ENCODE measurements around the gene GALNT2. TPM values are rescaled to one million over a fixed set of nuclear protein-coding genes. Genes with fewer than 3 reads are reported as not detected.

The GALNT2 gene
- total RNA-seq, 1 experiment from 2014 or later, result 152 TPM

- no peak overlapping the region for H3K27ac ChIP-seq (ENCODE audit: low read length)
- no peak for DNase-seq (ENCODE audit: low read depth, low spot score)
Measured at GRCh38 chr1:230107941-230108340, 40.9 kb downstream of the GALNT2 start.

GRCh38 chr1:230108580-230108979 lies 41.5 kb downstream of the GALNT2 start:
- H3K27me3 ChIP-seq (ENCODE audit: control insufficient read depth, insufficient read depth, low read length), result no peaks in the 10 kb centered on the region
- H3K36me3 ChIP-seq (ENCODE audit: control insufficient read depth, insufficient read depth, low read length), result no peaks in the 10 kb centered on the region
- ChIA-PET CTCF (no interaction called here), POLR2A (no interaction called here)
- no TSS peak for BruUV-seq (replicated peaks)
- no peak overlapping the region for H3K4me3 ChIP-seq (ENCODE audit: low read depth in 2 of 2, low read length in 2 of 2)
- no peaks in the 10 kb centered on the region for H3K9me3 ChIP-seq (ENCODE audit: control insufficient read depth, insufficient read depth, low read depth, low read length)
- peaks cover 54% of the 10 kb centered on the region for H3K4me1 ChIP-seq (ENCODE audit: control insufficient read depth, insufficient read depth, low read length)
- DNase-seq (ENCODE audit: low read depth, low spot score) (no peak), ATAC-seq (no peak)
- no peak overlapping the region for H3K27ac ChIP-seq (ENCODE audit: low read length)
- intact Hi-C loops (cut with micrococcal nuclease; ENCODE audit: unreplicated experiment) (no loop called here), in situ Hi-C loops (cut with HindIII; ENCODE audit: low pct_unique_long_range_greater_than_20kb, low sequenced_read_pairs) (no loop called here)
- TF ChIP-seq TCF7L2 (IDR thresholded peaks at IDR 0.05; ENCODE audit: low read depth, low read length) (no peak), CTCF (IDR thresholded peaks at IDR 0.05) (no peak), POLR2AphosphoS5 (IDR thresholded peaks at IDR 0.05; ENCODE audit: low read depth, low read length) (no peak), SIN3A (IDR thresholded peaks at IDR 0.05; ENCODE audit: borderline replicate concordance, insufficient read depth, low read depth, low read length) (no peak), REST (IDR thresholded peaks at IDR 0.05; ENCODE audit: insufficient read depth in 1 of 2, low read depth in 2 of 2, low read length in 1 of 2) (no peak)

More at GRCh38 chr1:230107941-230108340, 40.9 kb downstream of the GALNT2 start:
- Histone ChIP-seq H3K27me3 (ENCODE audit: control insufficient read depth, insufficient read depth, low read length) (no peaks in the 10 kb centered on the region), H3K4me3 (ENCODE audit: low read depth in 2 of 2, low read length in 2 of 2) (no peak overlapping the region), H3K9me3 (ENCODE audit: control insufficient read depth, insufficient read depth, low read depth, low read length) (no peaks in the 10 kb centered on the region), H3K4me1 (ENCODE audit: control insufficient read depth, insufficient read depth, low read length) (peaks cover 60% of the 10 kb centered on the region), H3K36me3 (ENCODE audit: control insufficient read depth, insufficient read depth, low read length) (no peaks in the 10 kb centered on the region)
- no peak for TF ChIP-seq TCF7L2 (IDR thresholded peaks at IDR 0.05; ENCODE audit: low read depth, low read length)
- no peak for TF ChIP-seq REST (IDR thresholded peaks at IDR 0.05; ENCODE audit: insufficient read depth in 1 of 2, low read depth in 2 of 2, low read length in 1 of 2)
- no peak for TF ChIP-seq POLR2AphosphoS5 (IDR thresholded peaks at IDR 0.05; ENCODE audit: low read depth, low read length)
- no peak for TF ChIP-seq CTCF (IDR thresholded peaks at IDR 0.05)
- TF ChIP-seq SIN3A (IDR thresholded peaks at IDR 0.05; ENCODE audit: borderline replicate concordance, insufficient read depth, low read depth, low read length), result no peak
- ChIA-PET CTCF (no interaction called here), POLR2A (no interaction called here)
- intact Hi-C loops (cut with micrococcal nuclease; ENCODE audit: unreplicated experiment) (no loop called here), in situ Hi-C loops (cut with HindIII; ENCODE audit: low pct_unique_long_range_greater_than_20kb, low sequenced_read_pairs) (no loop called here)
- BruUV-seq (replicated peaks), result no TSS peak
- ATAC-seq, result no peak
